Astrocyte (in vitro differentiated cells and primary cell): ENCODE results near the gene GTSE1.

Experiments
- CTCF ChIP-seq: IDR thresholded peaks from 2 replicates; pipeline ENCODE4 v1.5.1; 2011; ENCODE audit warnings: low read depth, mild to moderate bottlenecking, inconsistent platforms, low read length, moderate library complexity; ENCODE audit not compliant: insufficient read depth
- EZH2 ChIP-seq: IDR thresholded peaks from 2 replicates; pipeline ENCODE4 v1.6.1; 2012; ENCODE audit warnings: mild to moderate bottlenecking, low read length, inconsistent platforms; ENCODE audit not compliant: insufficient read depth

- no peak for TF ChIP-seq CTCF
- TF ChIP-seq EZH2, result no peak
Measured at GRCh38 chr22:46290843-46291785, 5.6 kb upstream of the GTSE1 start.
